Karpas-422 (cell line): ENCODE measurements around the gene GJD3. TPM values are rescaled to one million over a fixed set of nuclear protein-coding genes. Genes with fewer than 3 reads are reported as not detected.

Experiments
- DNase-seq: peaks from one replicate; pipeline ENCODE4 v3.0.0-alpha.2; 2015
- H2AFZ ChIP-seq: fragments of 200-600 bp; sonication (generic); 2 replicates; pipeline ENCODE4 v1.6.1; 2014; ENCODE audit warnings: antibody characterized with exemption, low read length, mixed read lengths
- H3K27ac ChIP-seq: fragments of 200-600 bp; sonication (generic); 2 replicates; pipeline ENCODE4 v1.5.1; 2014; ENCODE audit warnings: mild to moderate bottlenecking, low read length, moderate library complexity
- H3K27me3 ChIP-seq: fragments of 200-600 bp; sonication (generic); 2 replicates; pipeline ENCODE4 v1.6.1; 2014; ENCODE audit warnings: low read length, mixed read lengths
- H3K36me3 ChIP-seq: fragments of 200-600 bp; sonication (generic); 2 replicates; pipeline ENCODE4 v1.6.1; 2014; ENCODE audit warnings: low read length, mixed read lengths; ENCODE audit not compliant: insufficient read depth
- H3K4me1 ChIP-seq: fragments of 200-600 bp; sonication (generic); 2 replicates; pipeline ENCODE4 v1.6.1; 2014; ENCODE audit warnings: mild to moderate bottlenecking, low read length, mixed read lengths
- H3K4me2 ChIP-seq: fragments of 200-600 bp; sonication (generic); 2 replicates; pipeline ENCODE4 v1.6.1; 2014; ENCODE audit warnings: low read length, low read depth, mild to moderate bottlenecking; ENCODE audit not compliant: poor library complexity, severe bottlenecking
- H3K4me3 ChIP-seq: fragments of 200-600 bp; sonication (generic); 2 replicates; pipeline ENCODE4 v1.5.1; 2014; ENCODE audit warnings: mild to moderate bottlenecking, antibody characterized with exemption, low read length, mixed read lengths
- H3K79me2 ChIP-seq: fragments of 200-600 bp; sonication (generic); 2 replicates; pipeline ENCODE4 v1.6.1; 2014; ENCODE audit warnings: mild to moderate bottlenecking, low read length, mixed read lengths
- H3K9ac ChIP-seq: fragments of 200-600 bp; sonication (generic); 2 replicates; pipeline ENCODE4 v1.6.0; 2014; ENCODE audit warnings: low read length
- H3K9me2 ChIP-seq: fragments of 200-600 bp; sonication (generic), shearing (Covaris generic); replicated peaks from 2 replicates; pipeline ENCODE4 v1.6.0; 2014; ENCODE audit warnings: mild to moderate bottlenecking, low read length, moderate library complexity; ENCODE audit not compliant: insufficient read depth
- H3K9me3 ChIP-seq: fragments of 300-700, 200-600 bp; sonication (generic); 2 replicates; pipeline ENCODE4 v1.6.1; 2014; ENCODE audit warnings: low read length, mixed read lengths
- H4K20me1 ChIP-seq: fragments of 200-600 bp; sonication (generic); 2 replicates; pipeline ENCODE4 v1.6.1; 2014; ENCODE audit warnings: mild to moderate bottlenecking, antibody characterized with exemption, low read length, low read depth; ENCODE audit not compliant: insufficient read depth
- total RNA-seq: library from RNA; depleted of rRNA; stranded (reverse); fragments of >200 nt; shearing (Covaris generic); gene quantifications from 2 replicates; pipeline ENCODE4 v1.2.3, GENCODE V29; 2014; ENCODE audit warnings: low replicate concordance

The GJD3 gene
- total RNA-seq, 1 experiment from 2014 or later = not detected

GRCh38 chr17:40343219-40344119 is 21.1 kb downstream of the GJD3 start:
- H3K36me3 ChIP-seq = no peaks in the 10 kb centered on the region
- H3K79me2 ChIP-seq = peaks cover 7% of the 10 kb centered on the region; the same call in 1 of the 2 replicates
- peak overlapping the region; percentile 76 for H3K9ac ChIP-seq
- no peak for DNase-seq
- H3K4me3 ChIP-seq = peak overlapping the region; percentile 86; the same call in 1 of the 2 replicates
- no peaks in the 10 kb centered on the region for H3K27me3 ChIP-seq
- H3K9me2 ChIP-seq = no peaks in the 10 kb centered on the region
- peaks cover 22% of the 10 kb centered on the region; the same call in 1 of the 2 replicates for H4K20me1 ChIP-seq
- peaks cover 60% of the 10 kb centered on the region for H3K4me1 ChIP-seq
- H2AFZ ChIP-seq = no peak overlapping the region
- peak overlapping the region; percentile 87 for H3K4me2 ChIP-seq
- peak overlapping the region; percentile 58 for H3K27ac ChIP-seq
- no peaks in the 10 kb centered on the region for H3K9me3 ChIP-seq

- H3K36me3 ChIP-seq = no peaks in the 10 kb centered on the region
- peak overlapping the region; percentile 87 for H3K4me2 ChIP-seq
- peaks cover 66% of the 10 kb centered on the region for H3K4me1 ChIP-seq
- no peak overlapping the region for H2AFZ ChIP-seq
- peak overlapping the region; percentile 86 for H3K4me3 ChIP-seq
- no peaks in the 10 kb centered on the region for H3K9me3 ChIP-seq
- H3K27me3 ChIP-seq = no peaks in the 10 kb centered on the region
- H3K79me2 ChIP-seq = peaks cover 7% of the 10 kb centered on the region; the same call in 1 of the 2 replicates
- no peak for DNase-seq
- peaks cover 22% of the 10 kb centered on the region; the same call in 1 of the 2 replicates for H4K20me1 ChIP-seq
- H3K9me2 ChIP-seq = no peaks in the 10 kb centered on the region
- peak overlapping the region; percentile 76 for H3K9ac ChIP-seq
- H3K27ac ChIP-seq = peak overlapping the region; percentile 58; the same call in 1 of the 2 replicates
Observed at GRCh38 chr17:40342504-40343218, 21.9 kb downstream of the GJD3 start.

GRCh38 chr17:40341808-40342503 is 22.6 kb downstream of the GJD3 start:
- peak overlapping the region; percentile 76 for H3K9ac ChIP-seq
- H3K79me2 ChIP-seq = peaks cover 7% of the 10 kb centered on the region; the same call in 1 of the 2 replicates
- peak overlapping the region; percentile 87 for H3K4me2 ChIP-seq
- peak overlapping the region; percentile 66; the same call in 1 of the 2 replicates for H3K27ac ChIP-seq
- peak; percentile 57 for DNase-seq
- H3K4me1 ChIP-seq = peaks cover 60% of the 10 kb centered on the region
- H3K9me3 ChIP-seq = no peaks in the 10 kb centered on the region
- no peak overlapping the region; the same call in 1 of the 2 replicates for H2AFZ ChIP-seq
- H4K20me1 ChIP-seq = peaks cover 25% of the 10 kb centered on the region; the same call in 1 of the 2 replicates
- H3K27me3 ChIP-seq = no peaks in the 10 kb centered on the region
- peak overlapping the region; percentile 86 for H3K4me3 ChIP-seq
- H3K36me3 ChIP-seq = no peaks in the 10 kb centered on the region
- no peaks in the 10 kb centered on the region for H3K9me2 ChIP-seq

- DNase-seq = peak; percentile 93
- Histone ChIP-seq H3K79me2 (peaks cover 6% of the 10 kb centered on the region; the same call in 1 of the 2 replicates), H3K4me3 (peak overlapping the region; percentile 86), H3K9ac (peak overlapping the region; percentile 76), H3K4me1 (peaks cover 57% of the 10 kb centered on the region), H3K27ac (peak overlapping the region; percentile 66), H3K27me3 (no peaks in the 10 kb centered on the region), H3K36me3 (no peaks in the 10 kb centered on the region), H3K4me2 (peak overlapping the region; percentile 87), H3K9me2 (no peaks in the 10 kb centered on the region), H3K9me3 (no peaks in the 10 kb centered on the region), H2AFZ (no peak overlapping the region; the same call in 1 of the 2 replicates), H4K20me1 (peaks cover 25% of the 10 kb centered on the region; the same call in 1 of the 2 replicates)
Observed at GRCh38 chr17:40340880-40341807, 23.4 kb downstream of the GJD3 start.

GRCh38 chr17:40340327-40340726 is 24.2 kb downstream of the GJD3 start:
- H3K27ac ChIP-seq = peak overlapping the region; percentile 66; the same call in 1 of the 2 replicates
- H3K4me3 ChIP-seq = peak overlapping the region; percentile 86
- H3K79me2 ChIP-seq = peaks cover 5% of the 10 kb centered on the region; the same call in 1 of the 2 replicates
- peak overlapping the region; percentile 87 for H3K4me2 ChIP-seq
- peaks cover 25% of the 10 kb centered on the region; the same call in 1 of the 2 replicates for H4K20me1 ChIP-seq
- no peaks in the 10 kb centered on the region for H3K9me2 ChIP-seq
- H3K27me3 ChIP-seq = no peaks in the 10 kb centered on the region
- H3K4me1 ChIP-seq = peaks cover 56% of the 10 kb centered on the region
- no peak overlapping the region for H2AFZ ChIP-seq
- no peak for DNase-seq
- no peaks in the 10 kb centered on the region for H3K36me3 ChIP-seq
- H3K9ac ChIP-seq = peak overlapping the region; percentile 76
- no peaks in the 10 kb centered on the region for H3K9me3 ChIP-seq

- H2AFZ ChIP-seq = no peak overlapping the region
- no peak overlapping the region for H3K9ac ChIP-seq
- peaks cover 54% of the 10 kb centered on the region for H3K4me1 ChIP-seq
- H3K36me3 ChIP-seq = no peaks in the 10 kb centered on the region
- no peaks in the 10 kb centered on the region for H3K9me3 ChIP-seq
- no peaks in the 10 kb centered on the region for H3K9me2 ChIP-seq
- peaks cover 21% of the 10 kb centered on the region; the same call in 1 of the 2 replicates for H4K20me1 ChIP-seq
- no peak overlapping the region for H3K4me2 ChIP-seq
- no peak overlapping the region for H3K27ac ChIP-seq
- DNase-seq = no peak
- no peak overlapping the region for H3K4me3 ChIP-seq
- H3K79me2 ChIP-seq = peaks cover 10% of the 10 kb centered on the region; the same call in 1 of the 2 replicates
- no peaks in the 10 kb centered on the region for H3K27me3 ChIP-seq
Observed at GRCh38 chr17:40338941-40339649, 25.4 kb downstream of the GJD3 start.
